Measurements from ENCODE around the gene SNAP91.

SNAP91 gene

GRCh38 chr6:83729871-83730270 lies 21.0 kb upstream of the SNAP91 start:
- Histone ChIP-seq H3K4me1 (ENCODE audit: insufficient read depth, low read length) (no peaks in the 10 kb centered on the region), H3K79me2 (ENCODE audit: insufficient read depth, low read length) (no peaks in the 10 kb centered on the region), H3K9me3 (ENCODE audit: insufficient read depth, low read length, severe bottlenecking) (no peaks in the 10 kb centered on the region), H3K9ac (ENCODE audit: low read depth, low read length) (no peak overlapping the region), H4K20me1 (ENCODE audit: insufficient read depth, low read length) (no peaks in the 10 kb centered on the region), H2AFZ (ENCODE audit: low read depth, low read length) (no peak overlapping the region), H3K4me2 (ENCODE audit: insufficient read depth, low read length) (no peak overlapping the region), H3K27ac (ENCODE audit: low read length) (no peak overlapping the region), H3K4me3 (ENCODE audit: low read depth in 1 of 2, low read length in 2 of 2) (no peak overlapping the region), H3K27me3 (ENCODE audit: insufficient read depth, low read length, poor library complexity) (no peaks in the 10 kb centered on the region), H3K36me3 (ENCODE audit: insufficient read depth, low read length) (no peaks in the 10 kb centered on the region)
- no peak for TF ChIP-seq EZH2 (IDR thresholded peaks at IDR 0.05; ENCODE audit: borderline replicate concordance, low read depth, low read length, severe bottlenecking)
- no peak for TF ChIP-seq CTCF (IDR thresholded peaks at IDR 0.05; ENCODE audit: borderline replicate concordance, extremely low read depth, low read length, poor library complexity, severe bottlenecking)
- ATAC-seq (ENCODE audit: insufficient read depth, low read depth) = no peak
- DNase-seq = no peak

DNA sequence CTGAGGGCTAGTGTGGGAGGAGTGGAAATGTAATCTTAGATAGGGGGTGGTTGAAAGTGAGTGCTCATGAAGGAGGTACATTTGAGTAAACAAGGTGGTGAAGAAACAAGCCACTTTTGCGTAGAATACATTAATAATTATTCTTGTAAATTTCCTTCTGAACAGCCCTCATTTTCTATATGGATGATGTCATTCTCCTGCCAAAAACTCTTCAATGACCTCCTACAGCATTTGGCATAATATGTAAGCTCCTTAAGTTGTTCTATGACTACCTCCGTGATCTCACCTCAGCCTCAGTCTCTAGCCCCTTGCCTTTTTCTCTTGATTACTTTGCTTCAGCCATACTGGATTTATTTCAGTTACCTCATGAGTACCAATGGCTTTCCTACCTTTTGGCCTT lies 14.0 kb upstream of the SNAP91 start:
- Histone ChIP-seq H3K36me3 (ENCODE audit: insufficient read depth, low read length) (no peaks in the 10 kb centered on the region), H3K9ac (ENCODE audit: low read depth, low read length) (no peak overlapping the region), H3K27me3 (ENCODE audit: insufficient read depth, low read length, poor library complexity) (no peaks in the 10 kb centered on the region), H3K27ac (ENCODE audit: low read length) (no peak overlapping the region), H3K4me2 (ENCODE audit: insufficient read depth, low read length) (no peak overlapping the region), H3K4me3 (ENCODE audit: low read depth in 1 of 2, low read length in 2 of 2) (no peak overlapping the region), H3K9me3 (ENCODE audit: insufficient read depth, low read length, severe bottlenecking) (no peaks in the 10 kb centered on the region), H2AFZ (ENCODE audit: low read depth, low read length) (no peak overlapping the region), H4K20me1 (ENCODE audit: insufficient read depth, low read length) (no peaks in the 10 kb centered on the region), H3K79me2 (ENCODE audit: insufficient read depth, low read length) (no peaks in the 10 kb centered on the region), H3K4me1 (ENCODE audit: insufficient read depth, low read length) (no peaks in the 10 kb centered on the region)
- no peak for TF ChIP-seq EZH2 (IDR thresholded peaks at IDR 0.05; ENCODE audit: borderline replicate concordance, low read depth, low read length, severe bottlenecking)
- no peak for TF ChIP-seq CTCF (IDR thresholded peaks at IDR 0.05; ENCODE audit: borderline replicate concordance, extremely low read depth, low read length, poor library complexity, severe bottlenecking)
- ATAC-seq (ENCODE audit: insufficient read depth, low read depth) (no peak), DNase-seq (no peak)

GRCh38 chr6:83717809-83718208 lies 8.9 kb upstream of the SNAP91 start:
- Histone ChIP-seq H3K79me2 (ENCODE audit: insufficient read depth, low read length) (no peaks in the 10 kb centered on the region), H3K4me3 (ENCODE audit: low read depth in 1 of 2, low read length in 2 of 2) (no peak overlapping the region), H2AFZ (ENCODE audit: low read depth, low read length) (no peak overlapping the region), H3K9ac (ENCODE audit: low read depth, low read length) (no peak overlapping the region), H3K9me3 (ENCODE audit: insufficient read depth, low read length, severe bottlenecking) (peaks cover 7% of the 10 kb centered on the region), H3K4me1 (ENCODE audit: insufficient read depth, low read length) (no peaks in the 10 kb centered on the region), H3K4me2 (ENCODE audit: insufficient read depth, low read length) (no peak overlapping the region), H3K27ac (ENCODE audit: low read length) (no peak overlapping the region), H3K36me3 (ENCODE audit: insufficient read depth, low read length) (no peaks in the 10 kb centered on the region), H3K27me3 (ENCODE audit: insufficient read depth, low read length, poor library complexity) (no peaks in the 10 kb centered on the region), H4K20me1 (ENCODE audit: insufficient read depth, low read length) (no peaks in the 10 kb centered on the region)
- ATAC-seq (ENCODE audit: insufficient read depth, low read depth) (no peak), DNase-seq (no peak)
- no peak for TF ChIP-seq CTCF (IDR thresholded peaks at IDR 0.05; ENCODE audit: borderline replicate concordance, extremely low read depth, low read length, poor library complexity, severe bottlenecking)
- no peak for TF ChIP-seq EZH2 (IDR thresholded peaks at IDR 0.05; ENCODE audit: borderline replicate concordance, low read depth, low read length, severe bottlenecking)

- DNase-seq = no peak
- H2AFZ ChIP-seq (ENCODE audit: low read depth, low read length) = no peak overlapping the region
These were observed 3.1 kb upstream of the SNAP91 start for GRCh38 chr6:83711958-83712357.

More at GRCh38 chr6:83711958-83712357, 3.1 kb upstream of the SNAP91 start:
- Histone ChIP-seq H3K9me3 (ENCODE audit: insufficient read depth, low read length, severe bottlenecking) (no peaks in the 10 kb centered on the region), H3K4me1 (ENCODE audit: insufficient read depth, low read length) (no peaks in the 10 kb centered on the region), H3K27me3 (ENCODE audit: insufficient read depth, low read length, poor library complexity) (no peaks in the 10 kb centered on the region), H3K9ac (ENCODE audit: low read depth, low read length) (no peak overlapping the region), H3K4me2 (ENCODE audit: insufficient read depth, low read length) (no peak overlapping the region), H3K4me3 (ENCODE audit: low read depth in 1 of 2, low read length in 2 of 2) (no peak overlapping the region), H3K79me2 (ENCODE audit: insufficient read depth, low read length) (no peaks in the 10 kb centered on the region), H4K20me1 (ENCODE audit: insufficient read depth, low read length) (no peaks in the 10 kb centered on the region), H3K27ac (ENCODE audit: low read length) (no peak overlapping the region), H3K36me3 (ENCODE audit: insufficient read depth, low read length) (no peaks in the 10 kb centered on the region)
- no peak for ATAC-seq (ENCODE audit: insufficient read depth, low read depth)
- no peak for TF ChIP-seq CTCF (IDR thresholded peaks at IDR 0.05; ENCODE audit: borderline replicate concordance, extremely low read depth, low read length, poor library complexity, severe bottlenecking)
